Stimulated activated CD4-positive, alpha-beta T cell treated with anti-CD3 and anti-CD28 coated beads, Interleukin-4, amount 100 ng/mL, for 4 hours (primary cell): ENCODE results near the gene TOP1.

Experiments used
- DNase-seq, 2 experiments: peaks; one replicate each; pipeline ENCODE4 v3.0.0-alpha.2; 2020

The TOP1 gene

GRCh38 chr20:41148942-41149341, 120.3 kb downstream of the TOP1 start:
- DNase-seq = no peak

GRCh38 chr20:41150664-41151063, 122.0 kb downstream of the TOP1 start:
- DNase-seq = no peak

- DNase-seq = no peak
Measured at GRCh38 chr20:41151134-41151869, 122.7 kb downstream of the TOP1 start.

GRCh38 chr20:41152108-41152757, 123.6 kb downstream of the TOP1 start:
- no peak for DNase-seq

- DNase-seq = no peak
Measured at GRCh38 chr20:41154436-41155176, 126.0 kb downstream of the TOP1 start.

GRCh38 chr20:41155261-41155660, 126.6 kb downstream of the TOP1 start:
- DNase-seq = no peak

GRCh38 chr20:41158082-41158625, 129.5 kb downstream of the TOP1 start:
- DNase-seq = no peak

GRCh38 chr20:41159547-41159946, 130.9 kb downstream of the TOP1 start:
- DNase-seq = no peak

GRCh38 chr20:41160686-41161085, 132.1 kb downstream of the TOP1 start:
- DNase-seq = no peak

GRCh38 chr20:41161886-41162285, 133.3 kb downstream of the TOP1 start:
- DNase-seq = no peak

GRCh38 chr20:41162396-41162795, 133.8 kb downstream of the TOP1 start:
- DNase-seq = no peak

- DNase-seq = no peak
Measured at GRCh38 chr20:41163821-41164220, 135.2 kb downstream of the TOP1 start.

GRCh38 chr20:41165001-41165882, 136.6 kb downstream of the TOP1 start:
- no peak for DNase-seq

- no peak for DNase-seq
Measured at GRCh38 chr20:41166201-41167117, 137.8 kb downstream of the TOP1 start.

- no peak for DNase-seq
Measured at GRCh38 chr20:41167118-41167470, 138.5 kb downstream of the TOP1 start.

- DNase-seq = no peak
Measured at GRCh38 chr20:41167481-41168253, 139.0 kb downstream of the TOP1 start.

- DNase-seq = no peak
Measured at GRCh38 chr20:41168281-41169161, 139.9 kb downstream of the TOP1 start.

GRCh38 chr20:41169162-41169690, 140.6 kb downstream of the TOP1 start:
- DNase-seq = no peak

GRCh38 chr20:41169791-41170351, 141.2 kb downstream of the TOP1 start:
- no peak for DNase-seq
